ENCODE data around the gene NAA16.
"Not testable (repeated sequence)": the region's sequence is repeated elsewhere in the genome, so short reads cannot be mapped to it uniquely, and the experiment has no call there.

NAA16 gene

GRCh38 chr13:41352935-41353840, 42.1 kb downstream of the NAA16 start:
- no peak for DNase-seq (ENCODE audit: low read depth in 2 of 3, low spot score in 2 of 3)

- DNase-seq (ENCODE audit: low read depth in 2 of 3, low spot score in 2 of 3): no peak
These were observed 43.3 kb downstream of the NAA16 start for GRCh38 chr13:41354416-41354815.

GRCh38 chr13:41356385-41356648, 45.2 kb downstream of the NAA16 start:
- not testable (repeated sequence) for DNase-seq (ENCODE audit: low read depth in 2 of 3, low spot score in 2 of 3)

GRCh38 chr13:41356786-41357185, 45.7 kb downstream of the NAA16 start:
- DNase-seq (ENCODE audit: low read depth in 2 of 3, low spot score in 2 of 3): no peak

- no peak for DNase-seq (ENCODE audit: low read depth in 2 of 3, low spot score in 2 of 3)
These were observed 50.4 kb downstream of the NAA16 start for GRCh38 chr13:41361491-41361890.

GRCh38 chr13:41364043-41364442, 53.0 kb downstream of the NAA16 start:
- no peak for DNase-seq (ENCODE audit: low read depth in 2 of 3, low spot score in 2 of 3)

GRCh38 chr13:41365631-41366030, 54.6 kb downstream of the NAA16 start:
- DNase-seq (ENCODE audit: low read depth in 2 of 3, low spot score in 2 of 3): no peak

- DNase-seq (ENCODE audit: low read depth in 2 of 3, low spot score in 2 of 3): no peak
These were observed 59.7 kb downstream of the NAA16 start for GRCh38 chr13:41370736-41371135.

GRCh38 chr13:41377446-41377845, 66.4 kb downstream of the NAA16 start:
- no peak for DNase-seq (ENCODE audit: low read depth in 2 of 3, low spot score in 2 of 3)

GRCh38 chr13:41382431-41382830, 71.4 kb downstream of the NAA16 start:
- no peak for DNase-seq (ENCODE audit: low read depth in 2 of 3, low spot score in 2 of 3)

GRCh38 chr13:41383386-41383785, 72.3 kb downstream of the NAA16 start:
- no peak for DNase-seq (ENCODE audit: low read depth in 2 of 3, low spot score in 2 of 3)

- DNase-seq (ENCODE audit: low read depth in 2 of 3, low spot score in 2 of 3): no peak
These were observed 73.9 kb downstream of the NAA16 start for GRCh38 chr13:41384749-41385503.

GRCh38 chr13:41386211-41386610, 75.1 kb downstream of the NAA16 start:
- DNase-seq (ENCODE audit: low read depth in 2 of 3, low spot score in 2 of 3): no peak

GRCh38 chr13:41387576-41387975, 76.5 kb downstream of the NAA16 start:
- no peak for DNase-seq (ENCODE audit: low read depth in 2 of 3, low spot score in 2 of 3)

GRCh38 chr13:41388143-41388881, 77.2 kb downstream of the NAA16 start:
- DNase-seq (ENCODE audit: low read depth in 2 of 3, low spot score in 2 of 3): no peak

- DNase-seq (ENCODE audit: low read depth in 2 of 3, low spot score in 2 of 3): no peak
These were observed 78.5 kb downstream of the NAA16 start for GRCh38 chr13:41389580-41389979.

GRCh38 chr13:41394166-41394565, 83.1 kb downstream of the NAA16 start:
- no peak for DNase-seq (ENCODE audit: low read depth in 2 of 3, low spot score in 2 of 3)

GRCh38 chr13:41398494-41399170, 87.6 kb downstream of the NAA16 start:
- DNase-seq (ENCODE audit: low read depth in 2 of 3, low spot score in 2 of 3): no peak

- DNase-seq (ENCODE audit: low read depth in 2 of 3, low spot score in 2 of 3): no peak
These were observed 90.3 kb downstream of the NAA16 start for GRCh38 chr13:41401366-41401765.

- no peak for DNase-seq (ENCODE audit: low read depth in 2 of 3, low spot score in 2 of 3)
These were observed 91.8 kb downstream of the NAA16 start for GRCh38 chr13:41402691-41403511.

Measured in activated CD8-positive, alpha-beta memory T cell treated with anti-CD3 and anti-CD28 coated beads for 48 hours (primary cell).